ENCODE measurements around the gene ATP8B4.

ATP8B4 gene

DNA sequence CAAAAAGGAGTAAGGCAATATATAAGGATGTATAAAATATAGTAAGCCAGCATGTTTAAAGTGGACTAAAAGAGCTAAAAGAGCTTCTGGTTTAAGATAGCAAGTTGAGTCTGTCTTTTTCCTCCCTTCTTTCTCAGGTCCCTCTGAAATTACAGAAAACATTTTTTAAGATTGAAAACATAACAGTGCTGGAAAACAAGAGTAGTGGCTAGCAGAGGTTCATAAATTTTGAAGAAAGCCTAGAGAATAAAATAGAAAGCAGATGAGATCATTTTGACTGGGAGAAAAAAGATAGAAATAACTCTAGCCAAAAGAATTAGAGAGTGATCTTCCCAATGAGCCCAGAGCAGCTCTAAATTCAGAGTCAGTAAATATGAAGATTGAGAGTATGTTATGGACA is 41.9 kb downstream of the ATP8B4 start:
- no peak for DNase-seq (ENCODE audit: low read depth)
- TF ChIP-seq CTCF (IDR thresholded peaks at IDR 0.05; ENCODE audit: insufficient read depth, low read depth, low read length, missing control alignments) = no peak
- H3K4me3 ChIP-seq (ENCODE audit: low read depth, low read length) = no peak overlapping the region

GRCh38 chr15:50075319-50075718 is 43.7 kb downstream of the ATP8B4 start:
- no peak for DNase-seq (ENCODE audit: low read depth)
- H3K4me3 ChIP-seq (ENCODE audit: low read depth, low read length) = no peak overlapping the region
- TF ChIP-seq CTCF (IDR thresholded peaks at IDR 0.05; ENCODE audit: insufficient read depth, low read depth, low read length, missing control alignments) = no peak

DNA sequence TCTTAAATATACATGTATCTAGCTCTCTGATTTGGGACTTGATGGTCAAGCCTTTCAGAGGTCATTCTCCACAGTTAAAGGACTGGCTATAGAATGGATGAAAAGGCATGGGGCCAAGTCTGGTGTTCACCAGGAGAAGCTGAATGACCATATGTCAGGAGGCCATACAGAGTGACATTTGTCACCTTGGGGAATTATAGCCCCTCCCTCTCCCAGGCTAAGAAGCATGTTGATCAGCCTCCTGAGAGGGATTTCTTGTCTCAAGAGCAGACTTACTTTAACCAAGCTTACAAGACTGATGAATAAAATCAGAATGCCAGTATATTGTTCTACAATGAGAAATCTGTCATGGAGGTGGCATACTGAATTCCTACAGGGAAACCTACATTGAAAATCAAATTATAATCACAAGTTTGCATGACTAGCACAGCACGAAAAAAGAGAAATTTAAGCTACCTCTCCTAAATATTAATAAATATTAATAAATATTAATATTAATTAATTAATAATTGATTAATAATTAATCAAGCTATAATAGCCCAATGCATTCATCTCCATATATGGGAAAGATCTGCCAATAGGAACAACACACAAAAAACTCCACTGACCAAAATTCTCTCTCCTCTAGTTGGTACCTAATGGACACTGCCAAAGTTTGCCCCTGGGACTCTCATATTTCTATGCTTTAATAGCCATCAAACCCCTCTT is 47.3 kb downstream of the ATP8B4 start:
- no peak for DNase-seq (ENCODE audit: low read depth)
- no peak for TF ChIP-seq CTCF (IDR thresholded peaks at IDR 0.05; ENCODE audit: insufficient read depth, low read depth, low read length, missing control alignments)
- no peak overlapping the region for H3K4me3 ChIP-seq (ENCODE audit: low read depth, low read length)

GRCh38 chr15:50068016-50068415 is 51.0 kb downstream of the ATP8B4 start:
- no peak overlapping the region for H3K4me3 ChIP-seq (ENCODE audit: low read depth, low read length)
- DNase-seq (ENCODE audit: low read depth) = no peak
- TF ChIP-seq CTCF (IDR thresholded peaks at IDR 0.05; ENCODE audit: insufficient read depth, low read depth, low read length, missing control alignments) = no peak

GRCh38 chr15:50067254-50067653 is 51.8 kb downstream of the ATP8B4 start:
- H3K4me3 ChIP-seq (ENCODE audit: low read depth, low read length) = no peak overlapping the region
- DNase-seq (ENCODE audit: low read depth) = no peak
- TF ChIP-seq CTCF (IDR thresholded peaks at IDR 0.05; ENCODE audit: insufficient read depth, low read depth, low read length, missing control alignments) = no peak

DNA sequence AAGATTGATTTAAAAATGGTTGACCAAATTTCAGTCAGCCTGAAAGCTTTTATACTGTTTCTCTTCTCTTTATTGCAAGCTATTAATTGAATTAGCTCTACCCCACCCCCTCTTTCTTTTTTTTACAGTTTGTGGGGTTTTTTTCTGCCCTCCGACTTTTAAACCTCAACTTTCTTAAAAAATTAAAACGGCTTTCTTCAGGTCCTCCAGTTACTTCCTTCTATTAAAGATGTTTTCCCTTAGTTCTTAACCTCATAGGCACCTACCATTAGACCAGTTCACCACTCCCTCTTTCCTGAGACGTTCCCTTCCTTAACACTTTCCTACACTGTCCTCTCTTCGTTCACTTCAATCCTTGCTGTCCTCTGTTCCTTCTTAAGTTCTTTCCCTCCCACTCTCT is 52.4 kb downstream of the ATP8B4 start:
- no peak for DNase-seq (ENCODE audit: low read depth)
- H3K4me3 ChIP-seq (ENCODE audit: low read depth, low read length) = no peak overlapping the region
- TF ChIP-seq CTCF (IDR thresholded peaks at IDR 0.05; ENCODE audit: insufficient read depth, low read depth, low read length, missing control alignments) = no peak

- TF ChIP-seq CTCF (IDR thresholded peaks at IDR 0.05; ENCODE audit: insufficient read depth, low read depth, low read length, missing control alignments) = no peak
- DNase-seq (ENCODE audit: low read depth) = no peak
- H3K4me3 ChIP-seq (ENCODE audit: low read depth, low read length) = no peak overlapping the region
Measured at GRCh38 chr15:50066202-50066601, 52.8 kb downstream of the ATP8B4 start.
